Femur (tissue), 1 donor: ENCODE data around the gene MED12L.
A peak's percentile ranks its signal among the peaks of the same experiment; 100 is the strongest.

Experiments used
- DNase-seq: peaks from one replicate; pipeline ENCODE4 v3.0.0-alpha.2; 2017

The MED12L gene

GRCh38 chr3:151434151-151434890 is 348.9 kb downstream of the MED12L start:
- DNase-seq = no peak

DNA sequence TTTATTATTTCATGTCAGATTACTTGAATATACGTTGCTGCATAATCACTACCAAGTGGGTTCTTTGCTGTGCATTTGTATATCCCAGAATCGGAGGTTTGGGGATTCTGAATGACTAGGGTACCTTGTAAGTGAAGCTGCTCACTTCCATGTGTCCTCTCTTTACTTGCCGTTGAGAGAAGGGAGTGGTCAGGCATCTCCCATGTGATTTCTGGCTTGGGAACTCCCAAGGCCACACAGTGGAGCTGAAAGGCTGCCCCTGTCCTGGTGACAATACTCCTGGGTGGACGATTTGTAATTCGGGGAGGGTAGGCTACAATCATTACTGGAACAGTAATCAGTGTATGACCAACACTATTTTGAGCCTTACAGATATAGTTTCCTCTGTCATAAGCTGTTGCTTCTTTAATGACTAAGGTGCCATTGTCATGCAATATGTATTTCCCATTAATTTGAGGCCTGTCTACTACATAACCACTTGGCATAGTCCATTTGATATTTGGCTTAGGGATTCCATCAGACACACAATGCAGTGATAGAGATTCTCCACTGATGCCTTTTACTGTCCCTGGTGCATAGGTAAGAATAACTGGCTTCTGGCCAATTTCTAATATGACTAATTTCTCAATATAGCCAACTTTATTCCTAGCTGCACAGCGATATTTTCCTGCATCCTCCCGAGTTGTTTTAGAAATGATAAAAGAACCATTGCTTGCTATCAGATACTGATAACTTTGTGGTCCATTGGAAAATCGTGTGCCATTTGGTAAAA is 351.4 kb downstream of the MED12L start:
- DNase-seq = no peak

DNA sequence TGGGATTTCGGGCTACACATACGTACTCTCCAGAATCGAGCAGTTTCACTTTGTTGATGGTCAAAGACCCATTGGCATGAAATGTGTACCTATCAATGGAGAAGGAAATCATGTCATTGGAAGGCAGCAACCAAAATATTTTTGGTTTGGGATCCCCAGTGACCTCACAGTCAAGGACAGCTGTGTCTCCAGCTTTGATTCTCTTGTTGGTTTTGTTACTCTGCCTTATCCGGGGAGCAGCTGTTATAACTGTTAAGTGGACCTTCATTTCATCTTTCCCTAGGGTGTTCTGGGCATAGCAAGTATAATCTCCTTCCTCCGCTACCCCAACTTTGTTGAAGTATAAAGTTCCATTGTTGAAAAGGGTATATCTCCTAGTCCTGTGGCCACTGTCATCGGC is 352.4 kb downstream of the MED12L start:
- DNase-seq = no peak

DNA sequence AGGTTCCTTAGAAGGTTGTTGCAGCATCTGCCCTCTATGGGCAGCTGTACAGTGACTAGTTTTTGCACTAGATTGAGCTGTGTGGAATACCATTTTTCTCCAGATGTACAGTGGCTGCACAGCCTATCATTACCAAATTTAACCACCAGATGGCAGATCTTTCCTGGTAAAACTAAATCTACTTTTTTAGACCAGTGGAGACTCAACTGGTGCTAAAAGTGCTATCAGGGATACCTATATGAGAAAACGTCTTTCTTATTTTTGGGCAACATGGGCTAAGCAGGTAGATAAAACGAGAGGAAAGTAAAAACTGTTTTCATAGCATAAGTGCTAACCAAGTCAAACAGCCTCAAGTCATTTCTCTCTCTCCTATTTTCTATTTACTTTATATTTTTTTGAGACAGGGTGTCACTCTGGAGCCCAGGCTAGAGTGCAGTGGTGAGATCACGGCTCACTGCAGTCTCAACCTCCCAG is 354.2 kb downstream of the MED12L start:
- peak; percentile 30 for DNase-seq

- DNase-seq = no peak
Measured at GRCh38 chr3:151440940-151441339, 355.5 kb downstream of the MED12L start.

DNA sequence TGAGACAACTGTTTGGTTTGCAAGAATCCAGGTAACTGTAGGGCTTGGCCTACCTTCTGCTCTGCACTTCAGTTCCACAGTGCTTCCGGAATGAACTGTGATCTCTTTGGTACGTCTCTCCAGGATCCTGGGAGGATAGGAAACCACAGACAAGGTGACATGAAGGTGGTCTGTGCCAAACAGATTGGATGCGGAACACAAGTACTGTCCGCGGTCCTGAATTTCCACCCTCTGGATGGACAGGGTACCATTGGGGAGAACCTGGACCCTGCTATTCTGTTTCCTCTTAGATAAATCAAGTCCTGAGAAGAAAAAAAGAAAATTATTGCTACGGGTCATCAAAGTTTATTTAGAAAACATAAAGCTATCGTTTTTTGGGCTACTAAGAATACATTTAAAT is 358.1 kb downstream of the MED12L start:
- DNase-seq = no peak

- DNase-seq = no peak
Measured at GRCh38 chr3:151445273-151446001, 360.0 kb downstream of the MED12L start.

DNA sequence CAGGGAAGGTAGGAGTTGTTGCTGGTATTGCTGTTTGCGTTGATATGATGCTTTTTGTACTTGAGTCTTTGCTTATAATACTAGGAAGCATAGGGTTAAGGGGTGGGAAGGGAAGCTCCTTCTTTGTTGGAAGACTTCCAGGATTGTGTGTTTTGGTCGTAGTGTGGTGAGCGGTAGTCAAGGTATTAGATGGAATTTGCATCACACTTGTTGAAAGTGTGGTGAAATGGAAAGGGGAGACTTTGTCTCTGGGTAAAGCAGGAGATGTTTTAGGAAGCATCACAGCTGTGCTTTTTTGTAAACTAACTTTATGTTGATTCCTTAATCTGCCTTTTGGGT is 360.5 kb downstream of the MED12L start:
- DNase-seq = no peak

DNA sequence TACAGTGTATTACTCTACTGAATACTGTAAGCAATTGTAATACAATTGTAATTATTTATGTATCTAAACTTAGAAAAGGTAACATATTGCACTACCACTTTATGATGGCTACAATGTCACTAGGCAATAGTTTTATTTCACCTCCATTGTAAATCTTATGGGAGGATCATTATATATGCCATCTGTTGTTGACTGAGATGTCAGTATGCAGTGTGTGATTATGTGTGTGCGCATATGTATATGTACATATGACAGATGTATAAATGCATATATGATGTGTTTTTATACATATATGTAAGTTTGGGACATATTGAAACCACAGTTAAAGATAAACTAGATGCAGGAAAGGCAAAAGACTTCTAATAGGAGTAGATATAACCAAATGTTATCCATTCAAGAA is 366.9 kb downstream of the MED12L start:
- DNase-seq = no peak

GRCh38 chr3:151452841-151453240 is 367.4 kb downstream of the MED12L start:
- DNase-seq = no peak

GRCh38 chr3:151456065-151456464 is 370.6 kb downstream of the MED12L start:
- no peak for DNase-seq

- DNase-seq = no peak
Measured at GRCh38 chr3:151459358-151459757, 373.9 kb downstream of the MED12L start.

DNA sequence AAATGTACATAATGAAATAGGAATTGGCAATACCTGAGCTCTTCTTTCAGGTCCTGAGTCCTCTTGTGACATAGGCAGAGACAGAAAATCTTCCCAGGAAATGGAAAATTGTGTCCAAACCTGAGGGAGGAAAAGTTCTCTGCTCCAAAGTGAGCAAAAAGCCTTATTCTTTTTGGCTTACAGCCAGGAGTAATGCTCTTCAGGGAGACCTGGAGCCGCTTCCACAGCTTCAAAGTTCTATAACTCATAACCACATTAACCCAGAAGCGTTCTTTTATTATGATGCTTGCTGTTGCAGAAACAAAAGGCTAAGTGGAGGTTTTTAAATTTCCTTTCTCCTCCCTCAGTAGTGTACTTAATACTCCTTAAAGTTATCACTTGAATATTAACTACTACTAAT is 374.8 kb downstream of the MED12L start:
- no peak for DNase-seq

GRCh38 chr3:151460774-151461450 is 375.4 kb downstream of the MED12L start, which contains the start of gene IGSF10:
Gene IGSF10 (minus strand): TSS chr3:151461061. CDS start chr3:151458709, 2,352 bp downstream.
- peak; percentile 49 for DNase-seq

DNA sequence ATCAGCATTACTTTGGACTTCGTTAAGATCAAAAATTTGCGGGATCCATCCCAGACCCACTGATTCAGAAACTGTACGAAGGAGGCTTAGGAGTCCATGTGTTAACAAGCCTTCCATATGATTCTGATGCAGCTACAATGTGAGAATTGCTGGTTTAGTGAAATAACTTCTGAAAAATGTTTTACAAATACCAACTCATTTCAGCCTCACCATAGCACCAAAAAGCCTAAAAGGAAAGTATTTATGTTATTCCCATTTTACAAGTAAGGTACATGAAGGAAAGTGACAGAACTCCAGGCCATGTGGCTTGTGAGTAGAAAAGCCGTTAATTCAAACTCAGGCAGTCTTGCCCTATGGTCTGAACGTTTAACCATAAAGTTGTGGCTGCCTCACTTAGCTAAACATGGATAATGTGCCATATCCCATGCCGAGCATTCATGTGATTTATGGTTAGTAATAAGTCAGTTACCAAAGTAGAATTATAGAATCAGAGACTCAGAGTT is 376.9 kb downstream of the MED12L start:
- DNase-seq = no peak

DNA sequence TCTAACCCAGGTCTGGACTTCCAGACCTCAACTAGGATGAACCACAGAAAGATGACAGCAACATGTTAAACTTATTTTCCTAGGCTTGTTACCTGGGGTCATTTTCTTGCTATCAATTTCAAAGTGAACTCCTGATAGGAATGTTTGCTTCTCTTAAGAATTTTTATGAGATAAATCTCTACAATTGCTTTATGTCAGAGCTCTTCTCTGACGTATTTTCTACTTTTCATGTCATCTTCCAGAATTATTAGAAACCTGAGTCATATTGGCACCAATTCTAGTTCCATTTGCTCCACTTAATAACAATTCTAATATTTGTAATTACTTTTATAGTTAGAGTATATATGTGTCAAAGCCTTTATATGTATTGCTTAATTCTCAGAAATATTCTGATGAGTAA is 377.5 kb downstream of the MED12L start:
- no peak for DNase-seq

DNA sequence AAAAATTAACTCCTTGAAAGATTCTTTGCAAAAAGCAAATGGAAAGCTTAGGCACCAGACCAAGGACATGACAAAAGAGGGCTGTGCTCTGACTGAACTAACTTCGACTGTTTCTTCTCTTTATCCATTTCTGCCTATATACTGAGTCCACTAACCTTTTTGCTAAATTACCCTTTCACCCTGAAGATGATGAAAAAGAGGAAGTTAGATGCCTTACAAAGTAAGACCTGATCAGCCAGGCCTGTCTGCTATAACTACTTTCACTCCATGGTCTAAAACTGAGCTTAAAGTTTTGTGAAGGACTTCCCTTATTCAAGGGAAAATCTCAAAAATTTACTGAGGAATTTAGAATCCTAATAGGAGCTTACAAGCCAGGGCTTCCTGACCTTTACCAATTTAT is 381.6 kb downstream of the MED12L start:
- no peak for DNase-seq

GRCh38 chr3:151468284-151468917 is 382.9 kb downstream of the MED12L start:
- DNase-seq = no peak

GRCh38 chr3:151476344-151477018 is 391.0 kb downstream of the MED12L start:
- no peak for DNase-seq

GRCh38 chr3:151477591-151478334 is 392.3 kb downstream of the MED12L start:
- no peak for DNase-seq

DNA sequence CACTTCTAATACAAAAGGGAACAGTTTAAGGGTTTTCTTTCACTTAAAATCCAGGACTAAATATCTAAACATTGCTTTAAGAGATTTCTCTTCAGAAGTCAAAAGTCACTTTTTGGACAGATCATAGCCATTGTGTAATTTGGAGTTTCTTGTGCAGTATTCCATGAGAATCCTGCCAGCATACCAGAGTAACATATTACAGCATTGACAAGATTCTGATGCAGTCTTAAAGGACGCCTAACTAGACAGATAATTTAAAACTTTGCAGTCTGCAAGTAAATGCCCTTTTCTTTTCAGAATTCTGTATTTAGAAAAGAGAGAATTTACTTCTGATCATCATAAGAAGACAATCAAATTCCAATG is 392.9 kb downstream of the MED12L start:
- DNase-seq = no peak
